CD4-positive, alpha-beta T cell (primary cell): ENCODE measurements around the gene PRDM16. TPM values are rescaled to one million over a fixed set of nuclear protein-coding genes. Genes with fewer than 3 reads are reported as not detected.

ENCODE experiments used
- ATAC-seq: fragments of 200-7000 bp; cut with Tn5 transposase; one replicate; pipeline ENCODE4 v1.10.0; 2022; ENCODE audit warnings: mild to moderate bottlenecking; ENCODE audit not compliant: poor library complexity
- CTCF ChIA-PET: fragments of 350-600 bp; sonication (Branson Sonifier 250); formaldehyde crosslinking; loops from one replicate; lab custom pipeline; 2021; ENCODE audit warnings: antibody characterized with exemption, inconsistent platforms; lab: Charles Lee
- POLR2A ChIA-PET: fragments of 350-600 bp; sonication (Branson Sonifier 250); formaldehyde crosslinking; loops from one replicate; lab custom pipeline; 2021; ENCODE audit warnings: antibody characterized with exemption, inconsistent platforms; lab: Charles Lee
- DNase-seq, 14 experiments: peaks; one replicate each; pipeline ENCODE4 v3.0.0-alpha.2; 2013 to 2020; ENCODE audit warnings: mixed read lengths in 2 of 14
- H3K27ac ChIP-seq, 2 donors: one replicate each; pipeline versions ENCODE4 v1.5.1 to v1.7.0; 2013; ENCODE audit warnings: low read length in 2 of 2, low read depth in 1 of 2, mild to moderate bottlenecking in 1 of 2
- H3K27me3 ChIP-seq, 2 experiments: 1 replicate in 1 of 2; 2 replicates in 1 of 2; pipeline versions ENCODE4 v1.6.1 to v1.7.0; 2013; ENCODE audit warnings: low read length in 2 of 2, control low read depth in 1 of 2, mild to moderate bottlenecking in 1 of 2, moderate library complexity in 1 of 2; ENCODE audit not compliant: insufficient read depth in 2 of 2, control insufficient read depth in 1 of 2
- H3K36me3 ChIP-seq: one replicate; pipeline ENCODE4 v1.6.1; 2013; ENCODE audit warnings: low read length, control low read depth; ENCODE audit not compliant: insufficient read depth
- H3K4me1 ChIP-seq: one replicate; pipeline ENCODE4 v1.6.1; 2013; ENCODE audit warnings: low read length, control low read depth; ENCODE audit not compliant: insufficient read depth
- H3K4me3 ChIP-seq: one replicate; pipeline ENCODE4 v1.5.1; 2013; ENCODE audit warnings: mild to moderate bottlenecking, low read length, moderate library complexity
- H3K9me3 ChIP-seq, 2 experiments: 1 replicate in 1 of 2; 2 replicates in 1 of 2; pipeline versions ENCODE4 v1.6.1 to v1.7.0; 2013; ENCODE audit warnings: low read length in 2 of 2, mild to moderate bottlenecking in 2 of 2, control low read depth in 1 of 2, moderate library complexity in 1 of 2; ENCODE audit not compliant: control insufficient read depth in 1 of 2, insufficient read depth in 1 of 2
- H3K27ac Mint-ChIP-seq: one replicate; pipeline ENCODE4 v1.8.0; 2020; ENCODE audit warnings: mixed read lengths
- H3K27me3 Mint-ChIP-seq: one replicate; pipeline ENCODE4 v1.8.0; 2021; ENCODE audit warnings: mixed read lengths
- H3K36me3 Mint-ChIP-seq: one replicate; pipeline ENCODE4 v1.8.0; 2021; ENCODE audit warnings: low read depth, mixed read lengths
- H3K4me1 Mint-ChIP-seq: one replicate; pipeline ENCODE4 v1.8.0; 2021; ENCODE audit warnings: low read depth, mixed read lengths
- H3K4me3 Mint-ChIP-seq: one replicate; pipeline ENCODE4 v1.8.0; 2020; ENCODE audit warnings: mild to moderate bottlenecking, mixed read lengths
- H3K9me3 Mint-ChIP-seq: one replicate; pipeline ENCODE4 v1.8.0; 2020; ENCODE audit warnings: mixed read lengths
- CTCF ChIP-seq: fragments of 200-600 bp; IDR thresholded peaks from one replicate; pipeline ENCODE4 v1.8.0; 2022; ENCODE audit warnings: antibody characterized with exemption, mild to moderate bottlenecking
- intact Hi-C, 2 experiments: fragments of 100-400 bp; cut with DNase I in 1 of 2; cut with micrococcal nuclease in 1 of 2; formaldehyde crosslinking; loops; one replicate each; pipeline versions ENCODE4 v1.15.1 to v1.9.0; 2023 to 2025; cut with DNase I, micrococcal nuclease
- total RNA-seq, 174 experiments: library from RNA in 2 of 174; stranded (reverse) in 2 of 174; gene quantifications; one replicate each; pipeline ENCODE4 v1.2.3 and lab custom pipeline; 2021 to 2026

Gene PRDM16
- total RNA-seq, 2 experiments from 2014 or later = not detected

- Mint-ChIP-seq H3K27me3 (peaks cover 8% of the 10 kb centered on the region), H3K4me1 (peaks cover 13% of the 10 kb centered on the region), H3K36me3 (no peaks in the 10 kb centered on the region), H3K27ac (peak overlapping the region; percentile 92), H3K9me3 (peaks cover 6% of the 10 kb centered on the region), H3K4me3 (no peak overlapping the region)
- Histone ChIP-seq H3K4me3 (no peak overlapping the region), H3K36me3 (no peaks in the 10 kb centered on the region), H3K9me3 (peaks cover 11 to 21% of the 10 kb centered on the region in 2 experiments), H3K27ac (peak overlapping the region in 1 of 2 donors; percentile 72), H3K27me3 (peaks cover 2 to 3% of the 10 kb centered on the region in 2 experiments), H3K4me1 (peaks cover 11% of the 10 kb centered on the region)
- DNase-seq (no peak), ATAC-seq (no peak)
- intact Hi-C loops = no loop called here
- CTCF ChIA-PET = no interaction called here
- POLR2A ChIA-PET = no interaction called here
- no peak for TF ChIP-seq CTCF
Measured at GRCh38 chr1:3317456-3317855, 248.5 kb downstream of the PRDM16 start.

- Mint-ChIP-seq H3K9me3 (peaks cover 6% of the 10 kb centered on the region), H3K36me3 (no peaks in the 10 kb centered on the region)
- CTCF ChIA-PET = no interaction called here
Measured at GRCh38 chr1:3318329-3318728, 249.3 kb downstream of the PRDM16 start.

GRCh38 chr1:3319874-3320245, 250.9 kb downstream of the PRDM16 start:
- Mint-ChIP-seq H3K4me3 (no peak overlapping the region), H3K27ac (peak overlapping the region; percentile 27)

More at GRCh38 chr1:3318329-3318728, 249.3 kb downstream of the PRDM16 start:
- Mint-ChIP-seq H3K27ac (peak overlapping the region; percentile 59), H3K27me3 (peaks cover 4% of the 10 kb centered on the region), H3K4me3 (no peak overlapping the region), H3K4me1 (peaks cover 13% of the 10 kb centered on the region)
- no peak overlapping the region for H3K27ac ChIP-seq
- ATAC-seq = no peak
- peaks cover 0 to 2% of the 10 kb centered on the region in 2 experiments for H3K27me3 ChIP-seq
- no peak overlapping the region for H3K4me3 ChIP-seq
- no peaks in the 10 kb centered on the region for H3K36me3 ChIP-seq
- peaks cover 11% of the 10 kb centered on the region for H3K4me1 ChIP-seq
- peaks cover 11 to 21% of the 10 kb centered on the region in 2 experiments for H3K9me3 ChIP-seq
- TF ChIP-seq CTCF = no peak
- intact Hi-C loops = no loop called here
- POLR2A ChIA-PET = no interaction called here
- DNase-seq = no peak

More at GRCh38 chr1:3319874-3320245, 250.9 kb downstream of the PRDM16 start:
- H3K4me1 Mint-ChIP-seq = peaks cover 13% of the 10 kb centered on the region
- Histone ChIP-seq H3K27me3 (no peaks in the 10 kb centered on the region), H3K9me3 (peaks cover 11 to 34% of the 10 kb centered on the region in 2 experiments), H3K4me3 (no peak overlapping the region), H3K4me1 (peaks cover 11% of the 10 kb centered on the region), H3K27ac (no peak overlapping the region), H3K36me3 (no peaks in the 10 kb centered on the region)
- H3K9me3 Mint-ChIP-seq = peaks cover 6% of the 10 kb centered on the region
- no peaks in the 10 kb centered on the region for H3K36me3 Mint-ChIP-seq
- H3K27me3 Mint-ChIP-seq = no peaks in the 10 kb centered on the region
- DNase-seq (peak in 4 of 14 experiments; percentile 26 to 57 (median 44)), ATAC-seq (no peak)
- TF ChIP-seq CTCF = peak; percentile 42
- CTCF ChIA-PET = no interaction called here
- POLR2A ChIA-PET = no interaction called here
- intact Hi-C loops = loop anchor here (1.0 to 2.0 kb wide), 2 partner anchors 307 to 308 kb away; no protein-coding TSS in a partner anchor
